SK-N-SH (cell line): ENCODE results near the gene ENTPD3. TPM values are rescaled to one million over a fixed set of nuclear protein-coding genes. Genes with fewer than 3 reads are reported as not detected.

Experiments
- CTCF ChIA-PET: fragments of 300-600, 350-600 bp; formaldehyde crosslinking; extraction: SDS; loops from one replicate; lab custom pipeline; 2021; lab: Yijun Ruan, JAX
- POLR2A ChIA-PET: fragments of 350-600 bp; sonication (Branson Sonifier 250); formaldehyde crosslinking; extraction: SDS; loops from one replicate; lab custom pipeline; 2020; ENCODE audit warnings: antibody characterized with exemption, inconsistent platforms; lab: Yijun Ruan, JAX
- DNase-seq: peaks from one replicate; pipeline ENCODE4 v3.0.0; 2012
- H2AFZ ChIP-seq: fragments of 200-600 bp; sonication (generic); 2 replicates; pipeline ENCODE4 v1.8.1; 2016; ENCODE audit warnings: antibody characterized with exemption, mild to moderate bottlenecking, low read depth
- H3F3A ChIP-seq: fragments of 200-600 bp; sonication (generic); replicated peaks from 2 replicates; pipeline ENCODE3; 2016; ENCODE audit warnings: antibody characterized with exemption, mild to moderate bottlenecking; ENCODE audit not compliant: insufficient read depth
- H3K27ac ChIP-seq, 2 experiments: fragments of 200-500 bp in 1 of 2; fragments of 200-600 bp in 1 of 2; sonication (Bioruptor generic) in 1 of 2; sonication (generic), shearing (Covaris generic) in 1 of 2; 2 replicates each; pipeline versions ENCODE4 v1.5.1 to v1.6.1; 2014 to 2016; ENCODE audit warnings: low read depth in 2 of 2, inconsistent platforms in 1 of 2, low read length in 1 of 2, mild to moderate bottlenecking in 1 of 2, mixed read lengths in 1 of 2
- H3K27me3 ChIP-seq: fragments of 200-600 bp; sonication (generic), shearing (Covaris generic); 2 replicates; pipeline ENCODE4 v1.6.1; 2016; ENCODE audit warnings: mixed run types; ENCODE audit not compliant: insufficient read depth
- H3K36me3 ChIP-seq, 2 experiments: fragments of 200-500 bp in 1 of 2; fragments of 200-600 bp in 1 of 2; sonication (Bioruptor generic) in 1 of 2; sonication (generic) in 1 of 2; replicated peaks in 1 of 2; 2 replicates each; pipeline versions ENCODE3 to v1.5.1; 2014 to 2016; ENCODE audit warnings: low read length in 1 of 2, mild to moderate bottlenecking in 1 of 2; ENCODE audit not compliant: insufficient read depth in 2 of 2, control insufficient read depth in 1 of 2
- H3K4me1 ChIP-seq, 2 experiments: fragments of 200-500 bp in 1 of 2; fragments of 200-600 bp in 1 of 2; sonication (Bioruptor generic) in 1 of 2; sonication (generic), shearing (Covaris generic) in 1 of 2; 2 replicates each; pipeline versions ENCODE4 v1.5.1 to v1.6.1; 2014 to 2016; ENCODE audit warnings: low read depth in 1 of 2, low read length in 1 of 2, mixed run types in 1 of 2; ENCODE audit not compliant: insufficient read depth in 2 of 2, control insufficient read depth in 1 of 2
- H3K4me2 ChIP-seq: fragments of 200-600 bp; sonication (generic), shearing (Covaris generic); 2 replicates; pipeline ENCODE4 v1.6.1; 2017; ENCODE audit warnings: mixed run types
- H3K4me3 ChIP-seq, 2 experiments: fragments of 200-500 bp in 1 of 2; fragments of 200-600 bp in 1 of 2; sonication (Bioruptor generic) in 1 of 2; sonication (generic), shearing (Covaris generic) in 1 of 2; 2 replicates each; pipeline versions ENCODE4 v1.5.1 to v1.8.1; 2014 to 2016; ENCODE audit warnings: low read depth in 2 of 2, inconsistent platforms in 1 of 2, low read length in 1 of 2, mild to moderate bottlenecking in 1 of 2, mixed read lengths in 1 of 2, moderate library complexity in 1 of 2
- H3K79me2 ChIP-seq: fragments of 200-600 bp; sonication (generic); 2 replicates; pipeline ENCODE4 v1.8.1; 2017; ENCODE audit warnings: mild to moderate bottlenecking; ENCODE audit not compliant: insufficient read depth
- H3K9ac ChIP-seq: fragments of 200-600 bp; sonication (generic); 2 replicates; pipeline ENCODE4 v1.6.1; 2017; ENCODE audit warnings: mixed run types
- H3K9me2 ChIP-seq: fragments of 200-600 bp; sonication (generic); 2 replicates; pipeline ENCODE4 v1.6.1; 2017; ENCODE audit warnings: mixed run types
- H3K9me3 ChIP-seq: fragments of 200-600 bp; sonication (generic); 2 replicates; pipeline ENCODE4 v1.6.1; 2017; ENCODE audit warnings: mixed run types, mild to moderate bottlenecking, moderate library complexity
- H4K20me1 ChIP-seq: fragments of 200-600 bp; sonication (generic); 2 replicates; pipeline ENCODE4 v1.6.1; 2017; ENCODE audit warnings: mild to moderate bottlenecking, mixed run types; ENCODE audit not compliant: insufficient read depth
- CHD2 ChIP-seq: fragments of 150-350 bp; IDR thresholded peaks from 2 replicates; pipeline ENCODE4 v1.6.1; 2018; ENCODE audit warnings: low read length; ENCODE audit not compliant: partially characterized antibody
- CTCF ChIP-seq: fragments of 200-600 bp; sonication (generic); IDR thresholded peaks from 2 replicates; pipeline ENCODE4 v1.6.1; 2017; ENCODE audit warnings: antibody characterized with exemption, mild to moderate bottlenecking, moderate library complexity
- EP300 ChIP-seq, 2 experiments: IDR thresholded peaks; 2 replicates each; pipeline versions ENCODE4 v1.4.0 to v1.6.1; 2012; ENCODE audit warnings: borderline replicate concordance in 1 of 2, low read depth in 1 of 2, low read length in 1 of 2
- EZH2phosphoT487 ChIP-seq: fragments of 200-600 bp; sonication (generic); IDR thresholded peaks from 2 replicates; pipeline ENCODE4 v1.6.1; 2017; ENCODE audit warnings: low read depth, mixed run types, mild to moderate bottlenecking, antibody characterized with exemption, moderate library complexity, borderline replicate concordance
- FOSL2 ChIP-seq: IDR thresholded peaks from 2 replicates; pipeline ENCODE4 v1.4.0; 2012; ENCODE audit warnings: low read depth, mild to moderate bottlenecking, moderate library complexity, borderline replicate concordance
- FOXJ3 ChIP-seq: sonication (generic); formaldehyde crosslinking; IDR thresholded peaks from 2 replicates; pipeline ENCODE4 v1.5.1; 2020; ENCODE audit warnings: mild to moderate bottlenecking, missing genetic modification reagents
- IRF3 ChIP-seq: fragments of 150-350 bp; IDR thresholded peaks from 2 replicates; pipeline ENCODE4 v1.6.1; 2016; ENCODE audit warnings: mild to moderate bottlenecking, low read depth, low read length
- JUND ChIP-seq: IDR thresholded peaks from 2 replicates; pipeline ENCODE4 v1.4.0; 2012
- MAX ChIP-seq: IDR thresholded peaks from 2 replicates; pipeline ENCODE4 v1.4.0; 2012; ENCODE audit warnings: low read depth
- MXI1 ChIP-seq: IDR thresholded peaks from 2 replicates; pipeline ENCODE4 v1.6.1; 2012; ENCODE audit warnings: mild to moderate bottlenecking, low read depth, low read length, improper control_type of control experiment
- NFIC ChIP-seq: IDR thresholded peaks from 2 replicates; pipeline ENCODE4 v1.4.0; 2012; ENCODE audit warnings: borderline replicate concordance
- NRF1 ChIP-seq: IDR thresholded peaks from 2 replicates; pipeline ENCODE4 v1.6.1; 2012; ENCODE audit warnings: low read depth, mild to moderate bottlenecking, low read length
- PBX3 ChIP-seq: IDR thresholded peaks from 2 replicates; pipeline ENCODE4; 2012
- POLR2AphosphoS5 ChIP-seq: IDR thresholded peaks from 2 replicates; pipeline ENCODE4 v1.6.1; 2012; ENCODE audit warnings: low read depth, low read length
- RCOR1 ChIP-seq: fragments of 150-350 bp; IDR thresholded peaks from 2 replicates; pipeline ENCODE4 v1.6.1; 2017; ENCODE audit warnings: antibody characterized with exemption, low read length
- SIN3A ChIP-seq: IDR thresholded peaks from 2 replicates; pipeline ENCODE4 v1.6.1; 2012; ENCODE audit warnings: low read depth, mild to moderate bottlenecking, low read length, moderate library complexity, borderline replicate concordance
- TEAD4 ChIP-seq: IDR thresholded peaks from 2 replicates; pipeline ENCODE4 v1.4.0; 2012; ENCODE audit warnings: mild to moderate bottlenecking, borderline replicate concordance; ENCODE audit not compliant: insufficient read depth
- USF1 ChIP-seq: IDR thresholded peaks from 2 replicates; pipeline ENCODE4 v1.4.0; 2012; ENCODE audit warnings: low read depth, borderline replicate concordance
- USF2 ChIP-seq: fragments of 150-350 bp; IDR thresholded peaks from 2 replicates; pipeline ENCODE4 v1.6.1; 2017; ENCODE audit warnings: antibody characterized with exemption, low read length, low read depth, borderline replicate concordance
- WGBS: methylation state at CpG from one replicate; pipeline ENCODE4 v1.1.6; 2017; ENCODE audit warnings: low lambda C conversion rate; 5-methylcytosine and 5-hydroxymethylcytosine counted together
- polyA plus RNA-seq, 3 experiments: library from polyadenylated mRNA; depleted of rRNA; stranded (reverse); fragments of >200 nt; gene quantifications; 2 replicates each; pipeline ENCODE4 v1.2.3, GENCODE V29; 2012

ENTPD3 gene
- polyA plus RNA-seq, 1 of the 3 experiments (the other 2 are of a cell fraction), result 0.02 TPM

GRCh38 chr3:40422861-40423260 is 35.9 kb downstream of the ENTPD3 start (continued):
- TF ChIP-seq USF1 (no peak), NFIC (no peak), PBX3 (no peak), FOSL2 (no peak), MXI1 (no peak), NRF1 (no peak)

- Histone ChIP-seq H3K4me2 (no peak overlapping the region), H3K9ac (no peak overlapping the region), H3K9me3 (no peaks in the 10 kb centered on the region)
- CTCF ChIA-PET, result interaction anchor here (0.9 kb wide), 1 partner anchor 100 kb away, joined by 3 read pairs; no protein-coding TSS in a partner anchor
- TF ChIP-seq MXI1, result no peak
- TF ChIP-seq USF2, result no peak
- TF ChIP-seq TEAD4, result no peak
- TF ChIP-seq IRF3, result no peak
- no peak for TF ChIP-seq POLR2AphosphoS5
- no peak for TF ChIP-seq CHD2
- TF ChIP-seq RCOR1, result no peak
- TF ChIP-seq EZH2phosphoT487, result no peak
- TF ChIP-seq FOXJ3 (CRISPR knock-in tag), result no peak
- no peak for TF ChIP-seq USF1
- no peak for TF ChIP-seq SIN3A
- TF ChIP-seq NFIC, result no peak
- TF ChIP-seq FOSL2, result no peak
- no peak for TF ChIP-seq MAX
- TF ChIP-seq JUND, result no peak
- TF ChIP-seq CTCF, result no peak
- TF ChIP-seq EP300 (IDR thresholded peaks at IDR 0.05; ENCODE audit: borderline replicate concordance in 1 of 2, low read depth in 1 of 2, low read length in 1 of 2), result no peak
- no peak for TF ChIP-seq PBX3
- TF ChIP-seq, all 33 proteins: peak for 0
- Histone ChIP-seq H2AFZ (no peak overlapping the region), H3K27ac (no peak overlapping the region), H3K4me1 (no peaks in the 10 kb centered on the region; a peak in 1 of 4 replicates), H3K4me3 (no peak overlapping the region), H3K9me2 (no peaks in the 10 kb centered on the region), H4K20me1 (no peaks in the 10 kb centered on the region), H3K36me3 (no peaks in the 10 kb centered on the region), H3K79me2 (no peaks in the 10 kb centered on the region), H3K27me3 (no peaks in the 10 kb centered on the region), H3F3A (no peaks in the 10 kb centered on the region)
- POLR2A ChIA-PET, result no interaction called here
- WGBS, result 63% methylated on average over 8 of the region's 8 CpGs
- DNase-seq, result no peak
Observed at GRCh38 chr3:40427045-40427669, 40.2 kb downstream of the ENTPD3 start.
